Breast epithelium (tissue), 3 donors: ENCODE results near the gene RIPOR3.

Experiments
- CTCF ChIP-seq, 3 donors: fragments of 450-650 bp; IDR thresholded peaks; one replicate each; pipeline ENCODE4 v1.5.1; 2016 to 2017; ENCODE audit warnings: antibody characterized with exemption in 3 of 3, mild to moderate bottlenecking in 3 of 3, moderate library complexity in 3 of 3
- POLR2AphosphoS5 ChIP-seq, 3 donors: sonication (generic); formaldehyde crosslinking; IDR thresholded peaks; one replicate each; pipeline ENCODE4 v1.6.1; 2017; ENCODE audit warnings: antibody characterized with exemption in 3 of 3

GRCh38 chr20:50578061-50578777 lies 113.1 kb downstream of the RIPOR3 start:
- TF ChIP-seq CTCF (IDR thresholded peaks at IDR 0.05) (no peak), POLR2AphosphoS5 (IDR thresholded peaks at IDR 0.05) (no peak)
